ENCODE results near the gene PALD1.

- TF ChIP-seq GATA1 (IDR thresholded peaks at IDR 0.05; ENCODE audit: low read depth, low read length) (no peak), POLR2A (IDR thresholded peaks at IDR 0.05; ENCODE audit: low read length) (no peak)
These were observed 106.5 kb downstream of the PALD1 start for GRCh38 chr10:70584909-70585544.

Measured in erythroblast (primary cell).